ENCODE results near the gene SIRT3. TPM values are rescaled to one million over a fixed set of nuclear protein-coding genes. Genes with fewer than 3 reads are reported as not detected.

Gene SIRT3
- polyA plus RNA-seq, 1 experiment = 22.2 TPM

DNA sequence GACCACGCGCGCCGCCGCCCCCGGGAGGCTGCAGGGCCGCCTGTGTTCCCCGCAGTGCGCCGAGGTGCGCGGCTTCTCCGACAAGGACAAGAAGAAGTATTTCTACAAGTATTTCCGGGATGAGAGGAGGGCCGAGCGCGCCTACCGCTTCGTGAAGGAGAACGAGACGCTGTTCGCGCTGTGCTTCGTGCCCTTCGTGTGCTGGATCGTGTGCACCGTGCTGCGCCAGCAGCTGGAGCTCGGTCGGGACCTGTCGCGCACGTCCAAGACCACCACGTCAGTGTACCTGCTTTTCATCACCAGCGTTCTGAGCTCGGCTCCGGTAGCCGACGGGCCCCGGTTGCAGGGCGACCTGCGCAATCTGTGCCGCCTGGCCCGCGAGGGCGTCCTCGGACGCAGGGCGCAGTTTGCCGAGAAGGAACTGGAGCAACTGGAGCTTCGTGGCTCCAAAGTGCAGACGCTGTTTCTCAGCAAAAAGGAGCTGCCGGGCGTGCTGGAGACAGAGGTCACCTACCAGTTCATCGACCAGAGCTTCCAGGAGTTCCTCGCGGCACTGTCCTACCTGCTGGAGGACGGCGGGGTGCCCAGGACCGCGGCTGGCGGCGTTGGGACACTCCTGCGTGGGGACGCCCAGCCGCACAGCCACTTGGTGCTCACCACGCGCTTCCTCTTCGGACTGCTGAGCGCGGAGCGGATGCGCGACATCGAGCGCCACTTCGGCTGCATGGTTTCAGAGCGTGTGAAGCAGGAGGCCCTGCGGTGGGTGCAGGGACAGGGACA is 44.8 kb upstream of the SIRT3 start:
- CTCF ChIA-PET = no interaction called here
- DNase-seq (ENCODE audit: low read depth) = no peak
- POLR2A ChIA-PET = no interaction called here

DNA sequence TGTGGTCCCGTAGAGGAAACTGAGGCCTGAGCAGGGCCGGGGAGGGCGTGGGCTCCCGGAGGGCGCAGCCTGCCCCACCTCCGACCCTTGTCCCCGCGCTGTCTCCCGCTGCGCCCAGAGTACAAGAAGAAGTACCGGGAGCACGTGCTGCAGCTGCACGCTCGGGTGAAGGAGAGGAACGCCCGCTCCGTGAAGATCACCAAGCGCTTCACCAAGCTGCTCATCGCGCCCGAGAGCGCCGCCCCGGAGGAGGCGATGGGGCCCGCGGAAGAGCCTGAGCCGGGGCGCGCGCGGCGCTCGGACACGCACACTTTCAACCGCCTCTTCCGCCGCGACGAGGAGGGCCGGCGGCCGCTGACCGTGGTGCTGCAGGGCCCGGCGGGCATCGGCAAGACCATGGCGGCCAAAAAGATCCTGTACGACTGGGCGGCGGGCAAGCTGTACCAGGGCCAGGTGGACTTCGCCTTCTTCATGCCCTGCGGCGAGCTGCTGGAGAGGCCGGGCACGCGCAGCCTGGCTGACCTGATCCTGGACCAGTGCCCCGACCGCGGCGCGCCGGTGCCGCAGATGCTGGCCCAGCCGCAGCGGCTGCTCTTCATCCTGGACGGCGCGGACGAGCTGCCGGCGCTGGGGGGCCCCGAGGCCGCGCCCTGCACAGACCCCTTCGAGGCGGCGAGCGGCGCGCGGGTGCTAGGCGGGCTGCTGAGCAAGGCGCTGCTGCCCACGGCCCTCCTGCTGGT is 44.0 kb upstream of the SIRT3 start:
- Histone ChIP-seq H3K36me3 (ENCODE audit: control insufficient read depth, insufficient read depth, low read length) (no peaks in the 10 kb centered on the region), H3K4me3 (ENCODE audit: low read depth, low read length) (no peak overlapping the region), H3K27me3 (ENCODE audit: control insufficient read depth, insufficient read depth, low read length) (peaks cover 43% of the 10 kb centered on the region)
- TF ChIP-seq, protein P1, sequence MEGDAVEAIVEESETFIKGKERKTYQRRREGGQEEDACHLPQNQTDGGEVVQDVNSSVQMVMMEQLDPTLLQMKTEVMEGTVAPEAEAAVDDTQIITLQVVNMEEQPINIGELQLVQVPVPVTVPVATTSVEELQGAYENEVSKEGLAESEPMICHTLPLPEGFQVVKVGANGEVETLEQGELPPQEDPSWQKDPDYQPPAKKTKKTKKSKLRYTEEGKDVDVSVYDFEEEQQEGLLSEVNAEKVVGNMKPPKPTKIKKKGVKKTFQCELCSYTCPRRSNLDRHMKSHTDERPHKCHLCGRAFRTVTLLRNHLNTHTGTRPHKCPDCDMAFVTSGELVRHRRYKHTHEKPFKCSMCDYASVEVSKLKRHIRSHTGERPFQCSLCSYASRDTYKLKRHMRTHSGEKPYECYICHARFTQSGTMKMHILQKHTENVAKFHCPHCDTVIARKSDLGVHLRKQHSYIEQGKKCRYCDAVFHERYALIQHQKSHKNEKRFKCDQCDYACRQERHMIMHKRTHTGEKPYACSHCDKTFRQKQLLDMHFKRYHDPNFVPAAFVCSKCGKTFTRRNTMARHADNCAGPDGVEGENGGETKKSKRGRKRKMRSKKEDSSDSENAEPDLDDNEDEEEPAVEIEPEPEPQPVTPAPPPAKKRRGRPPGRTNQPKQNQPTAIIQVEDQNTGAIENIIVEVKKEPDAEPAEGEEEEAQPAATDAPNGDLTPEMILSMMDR (IDR thresholded peaks at IDR 0.05; ENCODE audit: insufficient read depth, low read depth, low read length) = no peak
- no peak for DNase-seq (ENCODE audit: low read depth)
- POLR2A ChIA-PET = no interaction called here
- CTCF ChIA-PET = no interaction called here

More for the DNA sequence above, 44.8 kb upstream of the SIRT3 start:
- Histone ChIP-seq H3K27me3 (ENCODE audit: control insufficient read depth, insufficient read depth, low read length) (peaks cover 43% of the 10 kb centered on the region), H3K4me3 (ENCODE audit: low read depth, low read length) (no peak overlapping the region), H3K36me3 (ENCODE audit: control insufficient read depth, insufficient read depth, low read length) (no peaks in the 10 kb centered on the region)
- TF ChIP-seq, protein P1 (IDR thresholded peaks at IDR 0.05; ENCODE audit: insufficient read depth, low read depth, low read length) = no peak

DNA sequence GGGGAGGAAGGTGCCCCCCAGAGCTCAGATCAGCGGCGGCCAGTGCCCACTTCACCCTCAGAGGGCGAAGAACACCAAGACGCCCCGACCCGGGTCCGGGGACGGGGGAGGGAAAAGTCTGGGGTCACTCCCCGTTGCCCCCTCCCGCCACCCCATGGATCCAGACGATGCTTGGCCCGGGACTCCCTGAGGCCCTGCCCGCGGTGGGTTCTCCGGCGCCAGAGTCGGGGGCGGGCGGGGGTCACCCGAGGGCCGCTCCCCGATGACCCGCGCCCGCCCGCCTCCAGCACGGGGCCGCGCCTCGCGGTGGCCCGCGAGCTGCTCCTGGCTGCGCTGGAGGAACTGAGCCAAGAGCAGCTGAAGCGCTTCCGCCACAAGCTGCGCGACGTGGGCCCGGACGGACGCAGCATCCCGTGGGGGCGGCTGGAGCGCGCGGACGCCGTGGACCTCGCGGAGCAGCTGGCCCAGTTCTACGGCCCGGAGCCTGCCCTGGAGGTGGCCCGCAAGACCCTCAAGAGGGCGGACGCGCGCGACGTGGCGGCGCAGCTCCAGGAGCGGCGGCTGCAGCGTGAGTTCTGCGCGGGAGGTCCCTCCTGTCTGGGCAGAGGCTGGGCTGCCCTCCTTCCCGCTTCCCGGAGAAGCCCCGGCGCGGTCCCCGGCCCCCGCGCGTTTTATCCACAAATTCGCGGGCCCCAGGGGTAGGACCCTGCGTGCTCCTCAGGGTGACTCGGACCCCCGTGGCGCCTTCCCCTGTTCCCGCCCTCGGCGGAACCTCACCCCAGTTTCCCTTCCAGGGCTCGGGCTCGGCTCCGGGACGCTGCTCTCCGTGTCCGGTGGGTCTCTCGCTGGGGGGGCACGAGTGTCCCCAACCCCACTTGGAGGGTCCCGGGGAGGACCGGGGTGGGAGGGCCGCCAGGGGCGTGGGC is 43.2 kb upstream of the SIRT3 start:
- Histone ChIP-seq H3K4me3 (ENCODE audit: low read depth, low read length) (no peak overlapping the region), H3K36me3 (ENCODE audit: control insufficient read depth, insufficient read depth, low read length) (no peaks in the 10 kb centered on the region), H3K27me3 (ENCODE audit: control insufficient read depth, insufficient read depth, low read length) (peaks cover 43% of the 10 kb centered on the region)
- TF ChIP-seq, protein P1 (IDR thresholded peaks at IDR 0.05; ENCODE audit: insufficient read depth, low read depth, low read length) = no peak
- CTCF ChIA-PET = interaction anchor here (0.6 to 1.1 kb wide), 2 partner anchors 11 to 28 kb away, joined by 3 to 4 read pairs; no protein-coding TSS in a partner anchor
- no peak for DNase-seq (ENCODE audit: low read depth)
- POLR2A ChIA-PET = no interaction called here

DNA sequence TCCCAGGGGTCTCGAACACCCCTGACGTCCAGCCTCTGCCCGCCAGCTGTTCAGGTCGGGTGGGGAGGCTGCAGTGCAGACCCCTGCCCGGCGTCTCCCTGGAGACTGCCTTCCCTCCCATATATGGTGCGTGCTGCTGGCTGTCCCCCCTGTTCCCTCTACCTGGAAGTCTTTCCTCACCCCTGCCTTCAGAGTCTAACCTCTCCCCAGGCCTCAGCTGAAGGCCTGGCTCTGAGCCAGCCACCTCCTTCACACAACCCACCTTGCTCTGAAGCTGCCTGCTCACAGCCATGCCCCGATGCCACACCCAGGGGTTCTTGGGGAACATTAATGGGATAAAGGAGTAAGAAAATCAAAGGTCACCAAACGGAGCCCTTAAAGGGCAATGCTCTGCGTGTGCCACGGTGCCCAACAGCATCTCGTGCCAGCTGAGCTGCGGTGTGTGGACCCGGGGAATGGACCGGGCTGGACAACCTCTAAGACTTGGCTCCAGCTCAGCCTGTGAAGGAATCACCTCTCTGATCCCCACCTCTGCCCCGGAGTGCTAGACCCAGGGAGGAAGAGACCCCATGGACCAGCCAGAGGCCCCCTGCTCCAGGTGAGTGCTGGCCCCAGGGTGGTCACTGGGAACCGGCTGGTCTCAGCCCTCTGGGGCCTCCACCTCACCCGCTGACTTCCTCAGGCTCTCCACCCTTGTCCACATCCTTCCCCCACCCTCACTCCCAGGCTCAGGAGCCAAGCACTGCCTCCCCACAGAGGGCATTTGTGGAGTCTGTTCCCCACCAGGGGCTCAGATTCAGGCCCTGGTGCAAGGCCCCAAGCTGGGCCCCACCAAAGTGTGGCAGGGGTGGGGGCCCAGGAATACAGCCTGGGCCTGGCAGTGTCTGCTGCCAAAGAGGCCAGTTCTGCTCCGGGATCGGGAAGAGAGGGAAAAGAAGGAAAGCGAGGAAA is 42.1 kb upstream of the SIRT3 start, which contains the start of gene NLRP6:
Gene NLRP6 (plus strand): TSS at position 407 of the 951 bp plus-strand sequence. CDS start 163 bp downstream, at position 570.
- Histone ChIP-seq H3K4me3 (ENCODE audit: low read depth, low read length) (no peak within 1 kb of the TSS), H3K27me3 (ENCODE audit: control insufficient read depth, insufficient read depth, low read length) (peaks cover 41% of the 10 kb centered on the region), H3K36me3 (ENCODE audit: control insufficient read depth, insufficient read depth, low read length) (no peaks in the 10 kb centered on the region)
- DNase-seq (ENCODE audit: low read depth) = no peak
- ChIA-PET CTCF (interaction anchor here (0.6 to 1.1 kb wide), 3 partner anchors 10 to 84 kb away, joined by 3 to 4 read pairs (median 3); no protein-coding TSS in a partner anchor), POLR2A (no interaction called here)
- TF ChIP-seq, protein P1 (IDR thresholded peaks at IDR 0.05; ENCODE audit: insufficient read depth, low read depth, low read length) = no peak
